Keratinocyte (primary cell): ENCODE data around the gene FAM13A.

ENCODE experiments used
- EZH2 ChIP-seq: IDR thresholded peaks from one replicate; pipeline ENCODE4 v1.6.1; 2012; ENCODE audit warnings: inconsistent platforms, mild to moderate bottlenecking, low read length, moderate library complexity
- TF ChIP-seq, protein P1 (sequence below), 3 experiments: IDR thresholded peaks in 1 of 3; conservative IDR thresholded peaks in 1 of 3; optimal IDR thresholded peaks in 1 of 3; 2 replicates in 2 of 3; 3 replicates in 1 of 3; pipeline versions ENCODE3 to v1.5.1; 2011; ENCODE audit warnings: low read length in 3 of 3, mild to moderate bottlenecking in 3 of 3, moderate library complexity in 2 of 3, control low read depth in 1 of 3, inconsistent platforms in 1 of 3; ENCODE audit not compliant: insufficient read depth in 2 of 3; ENCODE audit errors: extremely low read depth in 1 of 3

DNA sequence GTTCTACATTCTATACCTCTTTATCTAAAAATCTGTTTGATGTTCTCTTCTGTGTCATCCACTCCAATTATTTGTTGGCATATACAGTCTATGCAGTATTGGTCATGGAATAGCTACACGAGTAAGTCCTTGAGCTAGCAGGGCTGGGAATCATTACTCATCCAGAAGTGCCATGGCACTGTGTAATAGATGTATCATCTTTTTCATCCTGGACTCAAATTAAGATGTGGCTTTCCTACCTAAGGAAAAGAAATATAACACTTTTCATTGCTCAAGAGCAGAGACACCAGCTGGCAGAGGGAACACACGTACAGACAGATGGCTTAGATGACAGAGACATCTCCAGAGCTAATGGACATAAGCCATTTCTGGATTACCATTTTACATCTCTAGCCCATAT, 159.8 kb downstream of the FAM13A start:
- TF ChIP-seq, protein P1, sequence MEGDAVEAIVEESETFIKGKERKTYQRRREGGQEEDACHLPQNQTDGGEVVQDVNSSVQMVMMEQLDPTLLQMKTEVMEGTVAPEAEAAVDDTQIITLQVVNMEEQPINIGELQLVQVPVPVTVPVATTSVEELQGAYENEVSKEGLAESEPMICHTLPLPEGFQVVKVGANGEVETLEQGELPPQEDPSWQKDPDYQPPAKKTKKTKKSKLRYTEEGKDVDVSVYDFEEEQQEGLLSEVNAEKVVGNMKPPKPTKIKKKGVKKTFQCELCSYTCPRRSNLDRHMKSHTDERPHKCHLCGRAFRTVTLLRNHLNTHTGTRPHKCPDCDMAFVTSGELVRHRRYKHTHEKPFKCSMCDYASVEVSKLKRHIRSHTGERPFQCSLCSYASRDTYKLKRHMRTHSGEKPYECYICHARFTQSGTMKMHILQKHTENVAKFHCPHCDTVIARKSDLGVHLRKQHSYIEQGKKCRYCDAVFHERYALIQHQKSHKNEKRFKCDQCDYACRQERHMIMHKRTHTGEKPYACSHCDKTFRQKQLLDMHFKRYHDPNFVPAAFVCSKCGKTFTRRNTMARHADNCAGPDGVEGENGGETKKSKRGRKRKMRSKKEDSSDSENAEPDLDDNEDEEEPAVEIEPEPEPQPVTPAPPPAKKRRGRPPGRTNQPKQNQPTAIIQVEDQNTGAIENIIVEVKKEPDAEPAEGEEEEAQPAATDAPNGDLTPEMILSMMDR (optimal IDR thresholded peaks at IDR 0.05 in 1 of 3, IDR thresholded peaks at IDR 0.05 in 1 of 3, conservative IDR thresholded peaks at IDR 0.05 in 1 of 3; ENCODE audit: extremely low read depth in 1 of 3, insufficient read depth in 2 of 3, low read length in 3 of 3) = no peak
- no peak for TF ChIP-seq EZH2
